D721Med (cell line): ENCODE data around the gene COL4A2.
"Not testable (repeated sequence)": the region's sequence is repeated elsewhere in the genome, so short reads cannot be mapped to it uniquely, and the experiment has no call there.

ENCODE experiments used
- DNase-seq: peaks from one replicate; pipeline ENCODE4 v3.0.0; 2011; ENCODE audit warnings: low spot score; ENCODE audit not compliant: insufficient read length
- FAIRE-seq: peaks from 2 replicates; lab custom pipeline; 2011; peaks lifted over from hg19 to GRCh38; lab: Jason Lieb, UNC
- CTCF ChIP-seq: IDR thresholded peaks from 2 replicates; pipeline ENCODE4 v1.5.1; 2012; ENCODE audit warnings: mild to moderate bottlenecking, control low read depth; ENCODE audit not compliant: insufficient read depth; ENCODE audit errors: missing control alignments

COL4A2 gene

GRCh38 chr13:110388108-110388943 lies 81.2 kb downstream of the COL4A2 start:
- no peak for TF ChIP-seq CTCF
- FAIRE-seq, result no peak
- DNase-seq, result no peak

- DNase-seq, result no peak
- no peak for FAIRE-seq
- no peak for TF ChIP-seq CTCF
Observed at GRCh38 chr13:110390567-110390966, 83.5 kb downstream of the COL4A2 start.

DNA sequence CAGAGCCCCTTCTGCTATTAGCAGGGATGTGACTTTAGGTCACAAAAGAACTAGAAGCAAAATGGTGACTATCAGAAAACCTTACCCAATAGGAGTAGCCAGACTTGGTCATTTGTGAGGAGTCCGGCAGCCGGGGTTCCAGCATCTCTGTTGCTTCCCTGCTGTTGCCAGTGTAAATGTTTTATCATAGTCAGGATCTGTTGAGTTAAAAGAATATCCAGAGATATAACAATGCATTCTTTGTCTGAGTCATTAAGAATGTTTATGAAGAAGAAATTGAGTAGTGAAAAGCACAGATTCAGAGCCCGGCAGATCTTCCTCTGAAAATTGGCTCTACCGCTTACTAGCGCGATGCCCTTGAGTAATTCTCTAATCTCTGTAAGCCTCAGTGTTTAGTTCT lies 84.2 kb downstream of the COL4A2 start:
- DNase-seq, result no peak
- no peak for TF ChIP-seq CTCF
- no peak for FAIRE-seq

DNA sequence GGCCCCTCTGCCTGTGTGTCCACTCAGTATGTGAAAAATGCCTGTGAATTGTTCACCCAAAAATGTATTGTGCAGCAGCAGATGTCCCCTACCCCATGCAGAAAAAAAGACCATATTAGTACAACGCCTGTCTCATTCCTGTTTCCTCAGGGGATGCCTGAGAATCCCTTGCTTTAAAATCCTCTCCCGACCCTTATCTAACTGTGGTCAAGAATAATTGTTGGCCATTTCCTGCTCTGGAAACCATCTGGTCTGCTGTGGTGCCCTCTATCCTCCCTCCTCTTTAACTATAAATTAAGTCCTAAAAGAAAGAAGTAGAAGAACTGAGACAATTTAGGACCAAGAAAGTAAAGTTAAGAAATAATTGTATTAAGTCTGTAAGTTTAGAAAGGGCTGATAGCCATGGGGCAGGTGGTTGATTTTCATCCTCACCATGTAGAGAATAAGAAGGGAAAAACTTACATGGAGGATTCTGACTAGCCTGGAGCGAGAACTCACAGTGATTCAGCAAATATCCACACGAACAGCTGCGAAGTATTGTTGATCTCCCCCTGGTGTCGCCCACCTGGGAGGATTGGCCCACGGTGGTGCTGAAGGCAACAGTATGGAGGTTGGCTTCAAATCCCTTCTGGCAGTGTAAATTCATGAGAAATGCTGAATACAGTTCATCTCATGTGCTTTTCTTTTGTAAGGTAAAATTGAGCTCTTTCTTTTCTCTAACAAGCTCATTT lies 85.6 kb downstream of the COL4A2 start:
- TF ChIP-seq CTCF, result no peak
- no peak for DNase-seq
- no peak for FAIRE-seq

DNA sequence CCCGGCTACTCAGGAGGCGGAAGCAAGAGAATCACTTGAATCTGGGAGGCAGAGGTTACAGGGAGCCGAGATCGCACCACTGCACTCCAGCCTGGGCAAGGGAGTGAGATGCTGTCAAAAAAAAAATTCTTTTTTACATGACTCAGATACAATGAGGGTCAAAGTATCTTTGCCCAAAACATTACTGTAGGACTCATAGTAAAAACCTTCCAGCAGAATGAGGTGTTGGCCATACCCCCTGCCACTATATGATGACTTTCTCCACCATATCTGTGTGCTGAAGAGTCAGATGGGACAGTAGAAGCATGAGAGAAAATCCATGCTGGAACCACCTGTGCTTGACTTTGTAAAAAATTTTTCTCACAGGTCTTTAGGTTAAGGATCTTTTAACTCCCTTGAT lies 86.7 kb downstream of the COL4A2 start:
- FAIRE-seq (no peak), DNase-seq (no peak)
- TF ChIP-seq CTCF, result no peak

GRCh38 chr13:110394371-110394841 lies 87.3 kb downstream of the COL4A2 start:
- no peak for FAIRE-seq
- no peak for DNase-seq
- no peak for TF ChIP-seq CTCF

DNA sequence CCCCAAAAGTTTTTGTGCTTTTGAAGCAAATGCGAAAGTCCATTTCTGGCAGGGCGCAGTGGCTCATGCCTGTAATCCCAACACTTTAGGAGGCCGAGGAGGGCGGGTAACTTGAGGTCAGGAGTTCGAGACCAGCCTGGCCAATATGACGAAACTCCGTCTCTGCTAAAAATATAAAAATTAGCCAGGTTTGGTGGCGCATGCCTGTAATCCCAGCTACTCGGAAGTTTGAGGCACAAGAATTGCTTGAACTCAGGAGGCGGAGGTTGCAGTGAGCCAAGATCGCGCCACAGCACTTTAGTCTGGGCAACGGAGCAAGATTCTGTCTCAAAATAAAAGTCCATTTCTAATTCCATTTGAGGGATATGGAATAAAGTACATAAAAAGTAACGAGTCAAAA lies 88.5 kb downstream of the COL4A2 start:
- DNase-seq, FAIRE-seq: not testable (repeated sequence)
